Neural crest cell (in vitro differentiated cells): ENCODE measurements around the gene SSC4D. TPM values are rescaled to one million over a fixed set of nuclear protein-coding genes. Genes with fewer than 3 reads are reported as not detected.
A peak's percentile ranks its signal among the peaks of the same experiment; 100 is the strongest.

Source experiments
- DNase-seq: peaks from one replicate; pipeline ENCODE4 v3.0.0; 2021; ENCODE audit warnings: low read depth, mixed read lengths, low spot score
- H3K27ac Mint-ChIP-seq: one replicate; pipeline ENCODE4 v1.8.0; 2021; ENCODE audit warnings: mild to moderate bottlenecking, mixed read lengths; ENCODE audit not compliant: unreplicated experiment
- H3K27me3 Mint-ChIP-seq: 2 replicates; pipeline ENCODE4 v1.8.0; 2021; ENCODE audit warnings: low read depth, mild to moderate bottlenecking, mixed read lengths
- H3K36me3 Mint-ChIP-seq: 2 replicates; pipeline ENCODE4 v1.8.0; 2021; ENCODE audit warnings: low read depth, mild to moderate bottlenecking, mixed read lengths
- H3K4me1 Mint-ChIP-seq: 2 replicates; pipeline ENCODE4 v1.8.0; 2021; ENCODE audit warnings: mixed read lengths
- H3K4me3 Mint-ChIP-seq: one replicate; pipeline ENCODE4 v1.8.0; 2021; ENCODE audit warnings: mild to moderate bottlenecking, mixed read lengths
- H3K9me3 Mint-ChIP-seq: 2 replicates; pipeline ENCODE4 v1.8.0; 2021; ENCODE audit warnings: mixed read lengths
- total RNA-seq: library from RNA; stranded (reverse); gene quantifications from 2 replicates; pipeline ENCODE4 v1.2.1, GENCODE V29; 2021
- TF ChIP-seq, protein P1 (sequence below): fragments of 200-600 bp; sonication (generic); conservative IDR thresholded peaks from 2 replicates; pipeline ENCODE4 v1.5.0; 2021; ENCODE audit warnings: antibody characterized with exemption, mild to moderate bottlenecking

The SSC4D gene
- total RNA-seq, 1 donor from 2014 or later = 1.1 TPM

DNA sequence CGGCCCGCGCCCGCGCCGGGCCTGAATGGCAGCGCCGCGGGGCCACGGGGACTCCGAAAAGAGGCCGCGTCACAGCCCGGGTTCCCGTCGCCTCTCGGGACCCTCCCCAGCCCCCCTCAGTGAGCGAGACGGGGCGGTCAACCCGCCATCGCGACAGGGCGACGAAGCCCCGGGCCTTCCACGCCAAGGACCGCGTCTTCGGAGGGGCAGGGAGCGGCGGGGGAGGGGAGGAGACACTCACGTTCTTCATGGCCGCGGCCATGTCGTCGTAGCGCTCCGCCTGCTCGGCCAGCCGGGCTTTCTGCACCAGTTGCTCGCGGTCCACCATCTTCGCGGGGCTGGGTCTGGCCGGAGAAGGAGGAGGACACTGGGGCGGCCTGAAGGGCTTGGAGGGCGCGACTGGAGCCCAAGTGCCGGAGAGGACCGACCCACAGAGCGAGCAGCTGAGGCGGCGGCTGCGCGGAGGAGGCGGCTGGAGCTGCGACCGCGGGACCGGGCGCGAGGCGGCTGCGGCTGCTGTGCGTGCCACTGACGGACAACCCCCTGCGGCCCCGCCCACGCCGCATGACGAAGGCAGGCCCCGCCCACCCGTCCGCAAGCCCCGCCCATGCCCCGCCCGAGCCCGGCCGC is 50.9 kb downstream of the SSC4D start, which contains the start of gene YWHAG:
YWHAG (minus strand) TSS at position 511 of the 630 bp plus-strand sequence; CDS start at position 328, 183 bp downstream.
- DNase-seq = peak; percentile 83
- Mint-ChIP-seq H3K27me3 (no peaks in the 10 kb centered on the region), H3K27ac (peak within 1 kb of the TSS; percentile 99), H3K36me3 (peaks cover 13% of the 10 kb centered on the region), H3K4me1 (peaks cover 41% of the 10 kb centered on the region), H3K4me3 (peak within 1 kb of the TSS; percentile 98), H3K9me3 (peaks cover 2% of the 10 kb centered on the region)
- TF ChIP-seq, protein P1, sequence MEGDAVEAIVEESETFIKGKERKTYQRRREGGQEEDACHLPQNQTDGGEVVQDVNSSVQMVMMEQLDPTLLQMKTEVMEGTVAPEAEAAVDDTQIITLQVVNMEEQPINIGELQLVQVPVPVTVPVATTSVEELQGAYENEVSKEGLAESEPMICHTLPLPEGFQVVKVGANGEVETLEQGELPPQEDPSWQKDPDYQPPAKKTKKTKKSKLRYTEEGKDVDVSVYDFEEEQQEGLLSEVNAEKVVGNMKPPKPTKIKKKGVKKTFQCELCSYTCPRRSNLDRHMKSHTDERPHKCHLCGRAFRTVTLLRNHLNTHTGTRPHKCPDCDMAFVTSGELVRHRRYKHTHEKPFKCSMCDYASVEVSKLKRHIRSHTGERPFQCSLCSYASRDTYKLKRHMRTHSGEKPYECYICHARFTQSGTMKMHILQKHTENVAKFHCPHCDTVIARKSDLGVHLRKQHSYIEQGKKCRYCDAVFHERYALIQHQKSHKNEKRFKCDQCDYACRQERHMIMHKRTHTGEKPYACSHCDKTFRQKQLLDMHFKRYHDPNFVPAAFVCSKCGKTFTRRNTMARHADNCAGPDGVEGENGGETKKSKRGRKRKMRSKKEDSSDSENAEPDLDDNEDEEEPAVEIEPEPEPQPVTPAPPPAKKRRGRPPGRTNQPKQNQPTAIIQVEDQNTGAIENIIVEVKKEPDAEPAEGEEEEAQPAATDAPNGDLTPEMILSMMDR = no peak

DNA sequence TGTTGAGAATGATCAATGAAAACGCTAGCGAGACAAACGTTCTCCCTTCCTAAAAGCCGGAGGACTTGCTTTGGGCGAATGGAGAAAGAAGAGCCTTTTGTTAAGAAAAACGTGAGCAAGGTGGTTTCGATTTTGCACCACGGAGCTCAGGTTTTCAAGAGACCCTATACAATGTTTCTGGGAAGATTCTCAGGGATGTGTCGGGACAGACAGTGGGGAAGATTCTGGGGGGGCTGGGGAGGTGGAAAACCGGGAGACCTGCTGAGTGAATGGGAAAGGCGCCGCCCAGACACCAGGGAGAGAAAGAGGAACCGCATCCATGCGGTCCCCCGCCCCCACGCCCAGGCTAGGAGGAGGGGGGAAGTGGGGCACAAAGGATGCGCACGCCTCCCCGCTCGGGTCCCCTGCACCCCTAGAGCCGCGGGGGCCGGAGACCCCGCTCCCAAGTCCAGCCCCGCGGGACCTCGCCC is 51.5 kb downstream of the SSC4D start:
- Mint-ChIP-seq H3K4me1 (peaks cover 41% of the 10 kb centered on the region), H3K9me3 (peaks cover 2% of the 10 kb centered on the region), H3K27ac (peak overlapping the region; percentile 99), H3K4me3 (peak overlapping the region; percentile 98), H3K27me3 (no peaks in the 10 kb centered on the region), H3K36me3 (peaks cover 13% of the 10 kb centered on the region)
- peak; percentile 40 for DNase-seq
- TF ChIP-seq, protein P1 = no peak

DNA sequence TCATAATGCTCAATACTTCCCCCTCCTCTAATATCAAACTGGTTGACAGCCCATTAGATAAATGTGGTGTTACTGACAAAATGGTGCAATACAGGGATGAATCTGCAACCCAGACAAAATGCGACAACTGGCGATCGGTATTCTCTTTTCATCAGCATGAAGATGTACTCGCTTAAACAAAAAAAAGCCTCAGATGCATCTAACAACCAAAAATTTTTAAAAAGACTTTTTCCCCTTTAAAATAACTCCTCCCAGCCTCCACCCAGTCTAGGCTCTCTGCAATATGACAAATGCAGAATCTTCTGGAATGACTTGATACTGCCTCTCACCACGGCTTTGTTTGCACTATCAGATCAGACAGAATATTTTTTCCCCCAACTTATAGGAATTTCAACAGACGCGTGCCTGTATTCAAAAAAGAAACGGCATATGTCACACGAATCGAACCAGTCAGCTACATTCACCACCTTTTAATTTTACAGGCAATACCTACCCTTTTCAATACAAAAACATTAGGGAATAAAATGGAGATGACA is 52.0 kb downstream of the SSC4D start:
- Mint-ChIP-seq H3K27me3 (no peaks in the 10 kb centered on the region), H3K4me1 (peaks cover 41% of the 10 kb centered on the region), H3K36me3 (peaks cover 13% of the 10 kb centered on the region), H3K9me3 (peaks cover 2% of the 10 kb centered on the region), H3K4me3 (peak overlapping the region; percentile 98), H3K27ac (peak overlapping the region; percentile 99)
- TF ChIP-seq, protein P1 = no peak
- DNase-seq = no peak

DNA sequence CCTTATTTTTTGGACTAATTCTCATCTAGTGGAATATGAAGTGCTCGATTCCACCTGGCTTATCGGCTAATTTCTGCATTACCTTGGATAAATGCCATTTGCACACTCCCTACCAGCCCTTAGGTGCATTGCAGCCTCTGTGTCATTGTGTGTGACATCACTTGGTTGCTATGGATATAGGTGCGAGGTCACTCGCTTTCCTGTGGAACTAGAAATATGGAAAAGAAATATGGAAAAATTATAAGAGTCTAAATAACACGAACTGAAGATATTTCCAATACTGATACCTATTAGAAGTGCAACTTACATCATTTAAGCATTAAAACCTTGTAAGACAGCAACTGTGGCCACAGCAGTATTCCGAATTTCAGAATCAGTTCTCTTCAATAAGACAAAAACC is 52.7 kb downstream of the SSC4D start:
- TF ChIP-seq, protein P1 = peak; percentile 18
- Mint-ChIP-seq H3K27ac (no peak overlapping the region), H3K9me3 (peaks cover 2% of the 10 kb centered on the region), H3K36me3 (peaks cover 18% of the 10 kb centered on the region), H3K4me3 (peak overlapping the region; percentile 98), H3K27me3 (no peaks in the 10 kb centered on the region), H3K4me1 (peaks cover 41% of the 10 kb centered on the region)
- DNase-seq = no peak

DNA sequence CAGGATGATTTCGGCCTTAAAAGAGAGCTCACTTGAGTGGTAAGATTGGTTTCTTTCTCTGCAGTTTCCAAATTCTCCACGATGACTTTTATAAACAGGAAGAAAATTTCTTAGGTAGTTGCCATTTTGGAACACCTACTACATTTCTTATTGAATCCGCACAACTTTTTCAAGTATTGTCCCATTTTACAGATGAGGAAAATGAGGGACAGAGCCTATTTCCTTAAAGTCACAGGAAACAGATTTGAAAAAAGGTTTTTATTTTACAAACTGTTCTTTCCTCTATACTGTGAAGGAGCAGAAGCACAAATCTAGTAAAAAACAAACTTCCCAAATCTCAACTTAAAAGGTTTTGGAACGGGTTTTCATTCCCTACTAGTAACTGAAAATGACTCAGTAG is 53.4 kb downstream of the SSC4D start:
- H3K9me3 Mint-ChIP-seq = peaks cover 2% of the 10 kb centered on the region
- peaks cover 41% of the 10 kb centered on the region for H3K4me1 Mint-ChIP-seq
- no peak for DNase-seq
- H3K4me3 Mint-ChIP-seq = peak overlapping the region; percentile 98
- H3K27me3 Mint-ChIP-seq = no peaks in the 10 kb centered on the region
- no peak overlapping the region for H3K27ac Mint-ChIP-seq
- peaks cover 22% of the 10 kb centered on the region for H3K36me3 Mint-ChIP-seq
- TF ChIP-seq, protein P1 = no peak
